Tibial nerve (tissue), 3 donors: ENCODE results near the gene TIRAP.

Experiments used
- CTCF ChIP-seq, 5 experiments: fragments of 200-600 bp in 3 of 5; fragments of 450-650 bp in 2 of 5; sonication (generic) in 3 of 5; IDR thresholded peaks; one replicate each; pipeline ENCODE4 v1.5.1; 2016 to 2019; ENCODE audit warnings: antibody characterized with exemption in 5 of 5, mild to moderate bottlenecking in 3 of 5, moderate library complexity in 2 of 5
- POLR2A ChIP-seq, 2 donors: fragments of 450-650 bp; IDR thresholded peaks; one replicate each; pipeline ENCODE4 v1.6.1; 2017; ENCODE audit warnings: antibody characterized with exemption in 2 of 2, mild to moderate bottlenecking in 2 of 2, moderate library complexity in 2 of 2

- TF ChIP-seq CTCF (IDR thresholded peaks at IDR 0.05) (peak in 3 of 5 experiments; percentile 17 to 45 (median 30)), POLR2A (IDR thresholded peaks at IDR 0.05) (no peak)
Measured at GRCh38 chr11:126307706-126308105, 24.8 kb downstream of the TIRAP start.
